Left lung (tissue), 10 donors: ENCODE data around the gene SIDT1. TPM values are rescaled to one million over a fixed set of nuclear protein-coding genes. Genes with fewer than 3 reads are reported as not detected.
A peak's percentile ranks its signal among the peaks of the same experiment; 100 is the strongest.

Experiments
- ATAC-seq: fragments of 200-7000 bp; cut with Tn5 transposase; one replicate; pipeline ENCODE4 v1.9.1; 2020; ENCODE audit warnings: moderate library complexity
- DNase-seq, 4 donors: peaks; one replicate each; pipeline ENCODE4 v3.0.0-alpha.2; 2013 to 2020
- H3K27ac ChIP-seq, 2 donors: fragments of 200-600 bp; sonication (generic) in 1 of 2; one replicate each; pipeline versions ENCODE4 v1.5.0 to v1.8.0; 2020 to 2021
- H3K27me3 ChIP-seq, 2 donors: fragments of 200-600 bp; sonication (generic) in 1 of 2; one replicate each; pipeline versions ENCODE4 v1.5.0 to v1.8.0; 2020 to 2021
- H3K36me3 ChIP-seq, 2 donors: fragments of 200-600 bp; sonication (generic) in 1 of 2; one replicate each; pipeline versions ENCODE4 v1.5.0 to v1.8.0; 2020 to 2021
- H3K4me1 ChIP-seq, 2 donors: fragments of 200-600 bp; one replicate each; pipeline ENCODE4 v1.8.0; 2021
- H3K4me3 ChIP-seq, 2 donors: fragments of 200-600 bp; sonication (generic) in 1 of 2; one replicate each; pipeline versions ENCODE4 v1.5.0 to v1.8.0; 2020 to 2021; ENCODE audit warnings: mild to moderate bottlenecking in 1 of 2
- H3K9me3 ChIP-seq, 2 donors: fragments of 200-600 bp; sonication (generic) in 1 of 2; one replicate each; pipeline versions ENCODE4 v1.5.0 to v1.8.0; 2020 to 2021
- CTCF ChIP-seq, 2 donors: fragments of 200-600 bp; sonication (generic) in 1 of 2; IDR thresholded peaks; one replicate each; pipeline versions ENCODE4 v1.5.0 to v1.8.0; 2021; ENCODE audit warnings: antibody characterized with exemption in 2 of 2
- intact Hi-C, 2 donors: fragments of 100-400 bp; cut with DNase I; formaldehyde crosslinking; loops; one replicate each; pipeline versions ENCODE4 v1.11.2 to v1.14.2; 2022
- polyA plus RNA-seq, 6 donors: library from polyadenylated mRNA; unstranded; fragments of 120-200 nt; gene quantifications; one replicate each; pipeline ENCODE4 v1.2.1, GENCODE V29; 2013; ENCODE audit not compliant: insufficient read length in 6 of 6
- total RNA-seq, 2 donors: library from RNA; stranded (reverse); fragmentation: NEBNext Ultra II Directional; extraction: Animal tissue kit (Norgen Biotek cat#: 25700); gene quantifications; one replicate each; pipeline ENCODE4 v1.2.1, GENCODE V29; 2021
- donor health status: DM: no; HTN: yes; CAD: no.
- donor health status: DM: no; HTN: no; CAD: no.

Gene SIDT1
- total and polyA plus RNA-seq, 8 donors = 1.8 to 4.7 (median 2.7) TPM

DNA sequence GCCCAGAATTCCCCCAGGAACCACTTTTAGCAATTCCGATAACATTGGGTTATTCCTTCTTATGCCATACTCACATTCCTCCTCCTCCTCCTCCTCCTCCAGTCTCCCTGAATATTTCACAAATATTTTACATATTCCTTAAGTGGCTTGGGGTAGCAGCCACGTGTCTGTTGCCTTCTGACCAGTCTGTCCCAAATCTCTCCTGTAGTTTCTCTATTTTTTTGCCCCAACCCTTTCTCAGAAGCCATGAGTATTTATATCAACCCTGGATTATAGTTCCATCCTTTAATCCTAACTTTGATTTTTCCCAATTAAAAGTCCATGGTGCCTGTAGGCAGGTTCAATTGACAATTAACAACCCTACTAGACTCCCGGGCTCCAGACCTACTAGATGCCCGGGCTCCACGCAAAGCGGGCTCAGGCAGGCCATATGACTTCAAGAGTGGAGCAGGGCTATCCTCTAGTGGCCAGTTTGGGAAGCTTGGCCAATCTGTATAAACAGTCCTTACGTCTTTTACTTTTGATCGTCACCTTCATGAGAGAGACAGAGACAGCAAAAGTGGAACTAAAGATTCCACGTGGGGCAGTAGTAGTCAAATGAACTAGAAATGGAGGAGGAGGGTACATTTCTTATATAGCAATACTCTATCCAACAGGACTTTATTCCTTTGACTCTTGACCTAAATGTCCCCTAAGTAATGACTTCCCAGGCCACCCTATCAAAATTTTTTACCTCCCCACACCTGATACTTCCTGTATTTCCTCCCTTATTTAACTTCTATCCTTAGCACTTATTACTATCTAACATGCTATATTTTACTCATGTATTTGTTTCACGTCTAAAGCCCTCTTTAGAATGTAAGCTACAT, 94.4 kb downstream of the SIDT1 start:
- peaks cover 3 to 16% of the 10 kb centered on the region in 2 donors for H3K4me1 ChIP-seq
- intact Hi-C loops = no loop called here
- DNase-seq = peak in 2 of 4 donors; percentile 43 to 44
- no peak overlapping the region for H3K4me3 ChIP-seq
- peak; percentile 64 to 75 for TF ChIP-seq CTCF (IDR thresholded peaks at IDR 0.05)
- no peak overlapping the region for H3K27ac ChIP-seq
- no peaks in the 10 kb centered on the region for H3K27me3 ChIP-seq
- H3K36me3 ChIP-seq = peaks cover 0 to 4% of the 10 kb centered on the region in 2 donors
- peak; percentile 83 for ATAC-seq
- no peaks in the 10 kb centered on the region for H3K9me3 ChIP-seq

GRCh38 chr3:113628316-113628715, 96.0 kb downstream of the SIDT1 start:
- intact Hi-C loops = no loop called here
- DNase-seq = no peak
- H3K27ac ChIP-seq = no peak overlapping the region

GRCh38 chr3:113628788-113629187, 96.4 kb downstream of the SIDT1 start:
- Histone ChIP-seq H3K27ac (no peak overlapping the region), H3K4me3 (no peak overlapping the region), H3K4me1 (peaks cover 3 to 16% of the 10 kb centered on the region in 2 donors), H3K9me3 (no peaks in the 10 kb centered on the region), H3K36me3 (peaks cover 0 to 4% of the 10 kb centered on the region in 2 donors), H3K27me3 (no peaks in the 10 kb centered on the region)
- no peak for ATAC-seq
- intact Hi-C loops = no loop called here
- TF ChIP-seq CTCF (IDR thresholded peaks at IDR 0.05) = no peak
- no peak for DNase-seq

More at GRCh38 chr3:113628316-113628715, 96.0 kb downstream of the SIDT1 start:
- Histone ChIP-seq H3K4me3 (no peak overlapping the region), H3K36me3 (peaks cover 0 to 4% of the 10 kb centered on the region in 2 donors), H3K9me3 (no peaks in the 10 kb centered on the region), H3K27me3 (no peaks in the 10 kb centered on the region), H3K4me1 (peaks cover 3 to 16% of the 10 kb centered on the region in 2 donors)
- no peak for TF ChIP-seq CTCF (IDR thresholded peaks at IDR 0.05)
- ATAC-seq = no peak

GRCh38 chr3:113629584-113630421, 97.4 kb downstream of the SIDT1 start:
- peaks cover 0 to 4% of the 10 kb centered on the region in 2 donors for H3K36me3 ChIP-seq
- peak in 1 of 4 donors; percentile 50 for DNase-seq
- no peak overlapping the region for H3K27ac ChIP-seq
- H3K27me3 ChIP-seq = no peaks in the 10 kb centered on the region
- H3K4me1 ChIP-seq = peaks cover 3 to 16% of the 10 kb centered on the region in 2 donors
- H3K9me3 ChIP-seq = no peaks in the 10 kb centered on the region
- peak; percentile 84 for ATAC-seq
- H3K4me3 ChIP-seq = no peak overlapping the region
- intact Hi-C loops = no loop called here
- TF ChIP-seq CTCF (IDR thresholded peaks at IDR 0.05) = no peak
